ENCODE data around the gene CREB5.

DNA sequence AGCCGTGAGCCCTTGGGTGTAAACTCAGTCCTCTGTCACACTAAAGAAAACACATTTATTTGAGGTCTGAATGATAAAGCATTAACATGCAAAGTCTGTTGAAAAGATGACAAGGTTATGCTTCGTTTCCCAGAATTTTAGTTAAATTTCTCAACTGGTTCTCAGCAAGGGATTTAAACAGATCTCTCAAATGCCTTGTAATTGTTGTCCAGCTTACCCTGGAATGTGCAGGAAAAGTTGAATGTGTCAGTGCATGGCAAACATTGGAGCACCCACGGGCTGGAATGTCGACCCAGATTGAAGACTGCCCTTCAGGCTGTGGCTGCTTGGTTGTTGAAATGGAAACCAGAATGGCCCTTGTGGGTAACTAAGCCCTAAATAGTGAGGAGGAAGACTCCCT lies 354.0 kb downstream of the CREB5 start:
- TF ChIP-seq, protein P1, sequence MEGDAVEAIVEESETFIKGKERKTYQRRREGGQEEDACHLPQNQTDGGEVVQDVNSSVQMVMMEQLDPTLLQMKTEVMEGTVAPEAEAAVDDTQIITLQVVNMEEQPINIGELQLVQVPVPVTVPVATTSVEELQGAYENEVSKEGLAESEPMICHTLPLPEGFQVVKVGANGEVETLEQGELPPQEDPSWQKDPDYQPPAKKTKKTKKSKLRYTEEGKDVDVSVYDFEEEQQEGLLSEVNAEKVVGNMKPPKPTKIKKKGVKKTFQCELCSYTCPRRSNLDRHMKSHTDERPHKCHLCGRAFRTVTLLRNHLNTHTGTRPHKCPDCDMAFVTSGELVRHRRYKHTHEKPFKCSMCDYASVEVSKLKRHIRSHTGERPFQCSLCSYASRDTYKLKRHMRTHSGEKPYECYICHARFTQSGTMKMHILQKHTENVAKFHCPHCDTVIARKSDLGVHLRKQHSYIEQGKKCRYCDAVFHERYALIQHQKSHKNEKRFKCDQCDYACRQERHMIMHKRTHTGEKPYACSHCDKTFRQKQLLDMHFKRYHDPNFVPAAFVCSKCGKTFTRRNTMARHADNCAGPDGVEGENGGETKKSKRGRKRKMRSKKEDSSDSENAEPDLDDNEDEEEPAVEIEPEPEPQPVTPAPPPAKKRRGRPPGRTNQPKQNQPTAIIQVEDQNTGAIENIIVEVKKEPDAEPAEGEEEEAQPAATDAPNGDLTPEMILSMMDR (conservative IDR thresholded peaks at IDR 0.05; ENCODE audit: low read length): no peak
- TF ChIP-seq EZH2phosphoT487 (IDR thresholded peaks at IDR 0.05; ENCODE audit: borderline replicate concordance): no peak

Data from Loucy (cell line).